Measurements from ENCODE around the gene KRT3.

Gene KRT3

GRCh38 chr12:52800259-52800917 is 4.5 kb upstream of the KRT3 start:
- H3K36me3 ChIP-seq (ENCODE audit: insufficient read depth, low read length): no peaks in the 10 kb centered on the region
- H4K20me1 ChIP-seq (ENCODE audit: insufficient read depth, low read length): 0 out of 2 replicates have a peak, but pooled peaks cover 2% of the 10 kb centered on the region
- TF ChIP-seq EZH2 (IDR thresholded peaks at IDR 0.05; ENCODE audit: borderline replicate concordance, low read depth, low read length, severe bottlenecking) (no peak), CTCF (IDR thresholded peaks at IDR 0.05; ENCODE audit: borderline replicate concordance, extremely low read depth, low read length, poor library complexity, severe bottlenecking) (no peak)
- no peaks in the 10 kb centered on the region for H3K27me3 ChIP-seq (ENCODE audit: insufficient read depth, low read length, poor library complexity)
- no peak overlapping the region for H3K9ac ChIP-seq (ENCODE audit: low read depth, low read length)
- ATAC-seq (ENCODE audit: insufficient read depth, low read depth): no peak
- H3K4me3 ChIP-seq (ENCODE audit: low read depth in 1 of 2, low read length in 2 of 2): no peak overlapping the region
- DNase-seq: no peak
- no peak overlapping the region for H3K4me2 ChIP-seq (ENCODE audit: insufficient read depth, low read length)
- H3K4me1 ChIP-seq (ENCODE audit: insufficient read depth, low read length): no peaks in the 10 kb centered on the region
- no peaks in the 10 kb centered on the region for H3K79me2 ChIP-seq (ENCODE audit: insufficient read depth, low read length)
- no peaks in the 10 kb centered on the region for H3K9me3 ChIP-seq (ENCODE audit: insufficient read depth, low read length, severe bottlenecking)
- no peak overlapping the region for H3K27ac ChIP-seq (ENCODE audit: low read length)
- no peak overlapping the region for H2AFZ ChIP-seq (ENCODE audit: low read depth, low read length)

GRCh38 chr12:52799505-52800211 is 3.7 kb upstream of the KRT3 start:
- Histone ChIP-seq H3K4me2 (ENCODE audit: insufficient read depth, low read length) (no peak overlapping the region), H2AFZ (ENCODE audit: low read depth, low read length) (no peak overlapping the region)
- ATAC-seq (ENCODE audit: insufficient read depth, low read depth): no peak

GRCh38 chr12:52798671-52799504 is 3.0 kb upstream of the KRT3 start:
- Histone ChIP-seq H3K4me1 (ENCODE audit: insufficient read depth, low read length) (no peaks in the 10 kb centered on the region), H3K36me3 (ENCODE audit: insufficient read depth, low read length) (no peaks in the 10 kb centered on the region), H3K4me2 (ENCODE audit: insufficient read depth, low read length) (no peak overlapping the region), H3K9ac (ENCODE audit: low read depth, low read length) (no peak overlapping the region), H3K79me2 (ENCODE audit: insufficient read depth, low read length) (no peaks in the 10 kb centered on the region), H3K27ac (ENCODE audit: low read length) (no peak overlapping the region), H3K4me3 (ENCODE audit: low read depth in 1 of 2, low read length in 2 of 2) (no peak overlapping the region), H2AFZ (ENCODE audit: low read depth, low read length) (no peak overlapping the region), H4K20me1 (ENCODE audit: insufficient read depth, low read length) (0 out of 2 replicates have a peak, but pooled peaks cover 2% of the 10 kb centered on the region), H3K27me3 (ENCODE audit: insufficient read depth, low read length, poor library complexity) (no peaks in the 10 kb centered on the region), H3K9me3 (ENCODE audit: insufficient read depth, low read length, severe bottlenecking) (no peaks in the 10 kb centered on the region)
- DNase-seq (no peak), ATAC-seq (ENCODE audit: insufficient read depth, low read depth) (no peak)
- TF ChIP-seq CTCF (IDR thresholded peaks at IDR 0.05; ENCODE audit: borderline replicate concordance, extremely low read depth, low read length, poor library complexity, severe bottlenecking): no peak
- no peak for TF ChIP-seq EZH2 (IDR thresholded peaks at IDR 0.05; ENCODE audit: borderline replicate concordance, low read depth, low read length, severe bottlenecking)

More at GRCh38 chr12:52799505-52800211, 3.7 kb upstream of the KRT3 start:
- Histone ChIP-seq H3K4me1 (ENCODE audit: insufficient read depth, low read length) (no peaks in the 10 kb centered on the region), H3K4me3 (ENCODE audit: low read depth in 1 of 2, low read length in 2 of 2) (no peak overlapping the region), H4K20me1 (ENCODE audit: insufficient read depth, low read length) (0 out of 2 replicates have a peak, but pooled peaks cover 2% of the 10 kb centered on the region), H3K36me3 (ENCODE audit: insufficient read depth, low read length) (no peaks in the 10 kb centered on the region), H3K9ac (ENCODE audit: low read depth, low read length) (no peak overlapping the region), H3K27ac (ENCODE audit: low read length) (no peak overlapping the region), H3K9me3 (ENCODE audit: insufficient read depth, low read length, severe bottlenecking) (no peaks in the 10 kb centered on the region), H3K27me3 (ENCODE audit: insufficient read depth, low read length, poor library complexity) (no peaks in the 10 kb centered on the region), H3K79me2 (ENCODE audit: insufficient read depth, low read length) (no peaks in the 10 kb centered on the region)
- DNase-seq: no peak
- no peak for TF ChIP-seq EZH2 (IDR thresholded peaks at IDR 0.05; ENCODE audit: borderline replicate concordance, low read depth, low read length, severe bottlenecking)
- TF ChIP-seq CTCF (IDR thresholded peaks at IDR 0.05; ENCODE audit: borderline replicate concordance, extremely low read depth, low read length, poor library complexity, severe bottlenecking): no peak
